Naive thymus-derived CD4-positive, alpha-beta T cell (primary cell): ENCODE results near the gene C1GALT1C1. TPM values are rescaled to one million over a fixed set of nuclear protein-coding genes. Genes with fewer than 3 reads are reported as not detected.
"Not testable (repeated sequence)": the region's sequence is repeated elsewhere in the genome, so short reads cannot be mapped to it uniquely, and the experiment has no call there.

Source experiments
- ATAC-seq: fragments of 150-1000 bp; cut with Tn5 transposase; 2 replicates; pipeline ENCODE4 v1.10.0; 2021; ENCODE audit warnings: mild to moderate bottlenecking, moderate library complexity
- CTCF ChIA-PET: fragments of 350-600 bp; sonication (Branson Sonifier 250); formaldehyde crosslinking; loops from one replicate; lab custom pipeline; 2021; ENCODE audit warnings: antibody characterized with exemption; lab: Charles Lee
- POLR2A ChIA-PET: fragments of 350-600 bp; sonication (Branson Sonifier 250); formaldehyde crosslinking; loops from one replicate; lab custom pipeline; 2021; ENCODE audit warnings: antibody characterized with exemption, inconsistent platforms; lab: Charles Lee
- DNase-seq, 9 donors: peaks; one replicate each; pipeline versions ENCODE4 v3.0.0 to v3.0.0-alpha.2; 2020 to 2022; ENCODE audit warnings: mixed read lengths in 1 of 9
- H3K27ac ChIP-seq: one replicate; pipeline ENCODE4 v1.7.0; 2013; ENCODE audit warnings: mild to moderate bottlenecking, low read depth, low read length, moderate library complexity
- H3K27me3 ChIP-seq, 2 donors: one replicate each; pipeline ENCODE4 v1.7.0; 2013; ENCODE audit warnings: low read length in 2 of 2, mild to moderate bottlenecking in 2 of 2, moderate library complexity in 2 of 2; ENCODE audit not compliant: control insufficient read depth in 2 of 2, insufficient read depth in 2 of 2
- H3K36me3 ChIP-seq, 3 experiments: 1 replicate in 2 of 3; 2 replicates in 1 of 3; pipeline ENCODE4 v1.7.0; 2013; ENCODE audit warnings: low read length in 3 of 3, mild to moderate bottlenecking in 3 of 3, moderate library complexity in 1 of 3; ENCODE audit not compliant: insufficient read depth in 3 of 3, control insufficient read depth in 2 of 3
- H3K4me1 ChIP-seq, 2 donors: one replicate each; pipeline ENCODE4 v1.7.0; 2013; ENCODE audit warnings: low read length in 2 of 2, mild to moderate bottlenecking in 2 of 2, moderate library complexity in 1 of 2; ENCODE audit not compliant: control insufficient read depth in 2 of 2, insufficient read depth in 2 of 2
- H3K4me3 ChIP-seq: 2 replicates; pipeline ENCODE4 v1.7.0; 2013; ENCODE audit warnings: mild to moderate bottlenecking, low read length
- H3K9me3 ChIP-seq, 3 experiments: 1 replicate in 2 of 3; 2 replicates in 1 of 3; pipeline ENCODE4 v1.7.0; 2013; ENCODE audit warnings: low read length in 3 of 3; ENCODE audit not compliant: control insufficient read depth in 2 of 3
- H3K27ac Mint-ChIP-seq, 9 donors: one replicate each; pipeline ENCODE4 v1.8.0; 2020 to 2022; ENCODE audit warnings: mixed read lengths in 9 of 9, mild to moderate bottlenecking in 8 of 9, moderate library complexity in 5 of 9, inconsistent platforms in 2 of 9
- H3K27me3 Mint-ChIP-seq, 5 donors: one replicate each; pipeline ENCODE4 v1.8.0; 2021 to 2022; ENCODE audit warnings: mixed read lengths in 5 of 5, mild to moderate bottlenecking in 1 of 5
- H3K36me3 Mint-ChIP-seq, 5 donors: one replicate each; pipeline ENCODE4 v1.8.0; 2020 to 2022; ENCODE audit warnings: mixed read lengths in 5 of 5, mild to moderate bottlenecking in 3 of 5, inconsistent platforms in 1 of 5
- H3K4me1 Mint-ChIP-seq, 7 donors: one replicate each; pipeline ENCODE4 v1.8.0; 2020 to 2022; ENCODE audit warnings: mixed read lengths in 7 of 7, mild to moderate bottlenecking in 3 of 7, inconsistent platforms in 1 of 7
- H3K4me3 Mint-ChIP-seq, 10 donors: one replicate each; pipeline ENCODE4 v1.8.0; 2020 to 2022; ENCODE audit warnings: mild to moderate bottlenecking in 10 of 10, mixed read lengths in 10 of 10, moderate library complexity in 6 of 10, inconsistent platforms in 2 of 10
- H3K9me3 Mint-ChIP-seq, 11 donors: one replicate each; pipeline ENCODE4 v1.8.0; 2020 to 2022; ENCODE audit warnings: mixed read lengths in 11 of 11, mild to moderate bottlenecking in 4 of 11, inconsistent platforms in 1 of 11, moderate library complexity in 1 of 11
- intact Hi-C, 2 donors: fragments of 100-400 bp; cut with micrococcal nuclease; formaldehyde crosslinking; loops; one replicate each; pipeline ENCODE4 v1.15.1; 2023
- polyA plus RNA-seq, 2 donors: library from polyadenylated mRNA; unstranded; fragments of 300-500 nt; fragmentation: Illumina TruSeq; gene quantifications; one replicate each; pipeline ENCODE4 v1.2.3, GENCODE V29; 2021
- total RNA-seq, 6 experiments: library from RNA in 5 of 6; stranded (reverse) in 5 of 6; gene quantifications; 1 replicate in 5 of 6; 2 replicates in 1 of 6; pipeline ENCODE4 v1.2.3 and lab custom pipeline; 2021 to 2026

C1GALT1C1 gene
- total and polyA plus RNA-seq, 7 experiments from 2014 or later: 4.7 to 31.0 (median 21.1) TPM

GRCh38 chrX:120664535-120664934 is 34.7 kb upstream of the C1GALT1C1 start:
- not testable (repeated sequence) for H3K9me3 Mint-ChIP-seq, H3K4me3 ChIP-seq, H3K4me1 ChIP-seq, H3K27me3 ChIP-seq, H3K27me3 Mint-ChIP-seq, H3K9me3 ChIP-seq, DNase-seq, ATAC-seq, H3K27ac ChIP-seq, H3K4me3 Mint-ChIP-seq, H3K4me1 Mint-ChIP-seq, H3K36me3 Mint-ChIP-seq, H3K36me3 ChIP-seq
- peak overlapping the region in 1 of 9 donors; percentile 71 for H3K27ac Mint-ChIP-seq
- intact Hi-C loops: loop anchor here (1.0 to 5.0 kb wide), 6 partner anchors 34 to 330 kb away; partner anchors contain the start of genes C1GALT1C1 (in 1 of the 2) and CUL4B (in 1 of the 2)
- ChIA-PET POLR2A (interaction anchor here (0.5 to 1.6 kb wide), 2 partner anchors 36 to 108 kb away, joined by 3 to 5 read pairs; no protein-coding TSS in a partner anchor), CTCF (interaction anchor here (1.1 to 3.0 kb wide), 2 partner anchors 17 to 166 kb away, joined by 3 to 15 read pairs; no protein-coding TSS in a partner anchor)

GRCh38 chrX:120664081-120664480 is 34.2 kb upstream of the C1GALT1C1 start:
- Histone ChIP-seq H3K36me3 (no peaks in the 10 kb centered on the region), H3K4me3 (no peak overlapping the region), H3K27ac (no peak overlapping the region), H3K4me1 (no peaks in the 10 kb centered on the region), H3K9me3 (no peaks in the 10 kb centered on the region), H3K27me3 (no peaks in the 10 kb centered on the region)
- H3K4me3 Mint-ChIP-seq: no peak overlapping the region
- intact Hi-C loops: loop anchor here (1.0 to 5.0 kb wide), 6 partner anchors 34 to 330 kb away; partner anchors contain the start of genes C1GALT1C1 (in 1 of the 2) and CUL4B (in 1 of the 2)
- ChIA-PET POLR2A (interaction anchor here (1.6 kb wide), 1 partner anchor 107 kb away, joined by 5 read pairs; no protein-coding TSS in a partner anchor), CTCF (interaction anchor here (1.1 to 3.0 kb wide), 2 partner anchors 16 to 165 kb away, joined by 3 to 15 read pairs; no protein-coding TSS in a partner anchor)
- H3K27me3 Mint-ChIP-seq: no peaks in the 10 kb centered on the region
- DNase-seq: peak in 5 of 9 donors; percentile 22 to 36 (median 33)
- no peak for ATAC-seq
- H3K27ac Mint-ChIP-seq: peak overlapping the region in 2 of 9 donors; percentile 17 to 71
- no peaks in the 10 kb centered on the region for H3K36me3 Mint-ChIP-seq
- H3K9me3 Mint-ChIP-seq: no peaks in the 10 kb centered on the region
- H3K4me1 Mint-ChIP-seq: peaks cover 0 to 7% (median 0%) of the 10 kb centered on the region in 7 donors

- Mint-ChIP-seq H3K4me1 (peaks cover 0 to 7% (median 0%) of the 10 kb centered on the region in 7 donors), H3K9me3 (no peaks in the 10 kb centered on the region), H3K27me3 (no peaks in the 10 kb centered on the region), H3K27ac (no peak overlapping the region), H3K36me3 (no peaks in the 10 kb centered on the region), H3K4me3 (no peak overlapping the region)
- no peaks in the 10 kb centered on the region for H3K4me1 ChIP-seq
- no peak overlapping the region for H3K27ac ChIP-seq
- no peaks in the 10 kb centered on the region for H3K9me3 ChIP-seq
- DNase-seq (no peak), ATAC-seq (no peak)
- H3K36me3 ChIP-seq: no peaks in the 10 kb centered on the region
- no peak overlapping the region for H3K4me3 ChIP-seq
- intact Hi-C loops: loop anchor here in 1 of 2 donors (5.0 kb wide), 1 partner anchor 150 kb away; no protein-coding TSS in a partner anchor
- no peaks in the 10 kb centered on the region for H3K27me3 ChIP-seq
- CTCF ChIA-PET: interaction anchor here (0.5 to 3.0 kb wide), 3 partner anchors 164 to 200 kb away, joined by 3 to 15 read pairs (median 3); no protein-coding TSS in a partner anchor
- POLR2A ChIA-PET: interaction anchor here (1.6 kb wide), 1 partner anchor 106 kb away, joined by 5 read pairs; no protein-coding TSS in a partner anchor
These were observed 32.8 kb upstream of the C1GALT1C1 start for GRCh38 chrX:120662662-120663061.

- Mint-ChIP-seq H3K27ac (no peak overlapping the region), H3K4me3 (no peak overlapping the region), H3K27me3 (no peaks in the 10 kb centered on the region), H3K4me1 (peaks cover 0 to 7% (median 0%) of the 10 kb centered on the region in 7 donors), H3K9me3 (no peaks in the 10 kb centered on the region), H3K36me3 (no peaks in the 10 kb centered on the region)
- H3K27me3 ChIP-seq: no peaks in the 10 kb centered on the region
- DNase-seq (no peak), ATAC-seq (no peak)
- POLR2A ChIA-PET: no interaction called here
- no peaks in the 10 kb centered on the region for H3K9me3 ChIP-seq
- H3K27ac ChIP-seq: no peak overlapping the region
- H3K4me3 ChIP-seq: no peak overlapping the region
- H3K4me1 ChIP-seq: no peaks in the 10 kb centered on the region
- no peaks in the 10 kb centered on the region for H3K36me3 ChIP-seq
- CTCF ChIA-PET: no interaction called here
- intact Hi-C loops: loop anchor here in 1 of 2 donors (5.0 kb wide), 1 partner anchor 148 kb away; no protein-coding TSS in a partner anchor
These were observed 30.8 kb upstream of the C1GALT1C1 start for GRCh38 chrX:120660637-120661036.

GRCh38 chrX:120653000-120653399 is 23.1 kb upstream of the C1GALT1C1 start:
- no peaks in the 10 kb centered on the region for H3K36me3 Mint-ChIP-seq
- DNase-seq: no peak
- no peaks in the 10 kb centered on the region for H3K27me3 Mint-ChIP-seq
- ATAC-seq: no peak
- no peaks in the 10 kb centered on the region for H3K9me3 ChIP-seq
- no peak overlapping the region for H3K27ac ChIP-seq
- POLR2A ChIA-PET: no interaction called here
- no peaks in the 10 kb centered on the region for H3K36me3 ChIP-seq
- intact Hi-C loops: no loop called here
- no peaks in the 10 kb centered on the region for H3K4me1 ChIP-seq
- no peak overlapping the region for H3K4me3 Mint-ChIP-seq
- H3K27ac Mint-ChIP-seq: no peak overlapping the region
- peaks cover 0 to 4% (median 0%) of the 10 kb centered on the region in 7 donors for H3K4me1 Mint-ChIP-seq
- H3K9me3 Mint-ChIP-seq: peaks cover 0 to 2% (median 0%) of the 10 kb centered on the region in 11 donors
- CTCF ChIA-PET: no interaction called here
- no peak overlapping the region for H3K4me3 ChIP-seq
- no peaks in the 10 kb centered on the region for H3K27me3 ChIP-seq

GRCh38 chrX:120652256-120652655 is 22.4 kb upstream of the C1GALT1C1 start:
- not testable (repeated sequence) for ATAC-seq, H3K36me3 Mint-ChIP-seq

More at GRCh38 chrX:120652256-120652655, 22.4 kb upstream of the C1GALT1C1 start:
- H3K36me3 ChIP-seq, H3K4me1 ChIP-seq, H3K9me3 ChIP-seq, H3K27ac Mint-ChIP-seq, H3K4me3 ChIP-seq, H3K27me3 Mint-ChIP-seq, H3K4me3 Mint-ChIP-seq, H3K9me3 Mint-ChIP-seq, CTCF ChIA-PET, DNase-seq, H3K27ac ChIP-seq, H3K27me3 ChIP-seq, POLR2A ChIA-PET, H3K4me1 Mint-ChIP-seq, intact Hi-C loops: not testable (repeated sequence)
